Loucy (cell line): ENCODE measurements around the gene CCDC39.

ENCODE experiments used
- CTCF ChIP-seq: fragments of 200-600 bp; sonication (generic); conservative IDR thresholded peaks from 2 replicates; pipeline ENCODE4 v1.5.1; 2014; ENCODE audit warnings: mild to moderate bottlenecking, antibody characterized with exemption, low read length
- EZH2phosphoT487 ChIP-seq: fragments of 200-600 bp; IDR thresholded peaks from 2 replicates; pipeline ENCODE4 v1.6.1; 2018; ENCODE audit warnings: antibody characterized with exemption, mild to moderate bottlenecking, moderate library complexity, borderline replicate concordance

GRCh38 chr3:180683816-180684215 lies 4.5 kb upstream of the CCDC39 start:
- TF ChIP-seq CTCF (no peak), EZH2phosphoT487 (no peak)
